Right atrium auricular region (tissue), 2 donors: ENCODE results near the gene DGKE. TPM values are rescaled to one million over a fixed set of nuclear protein-coding genes. Genes with fewer than 3 reads are reported as not detected.

Experiments used
- DNase-seq: peaks from one replicate; pipeline ENCODE4 v3.0.0-alpha.2; 2019; ENCODE audit warnings: low spot score
- H3K27ac ChIP-seq, 2 donors: fragments of 200-600 bp; sonication (generic); 1 replicate in 1 of 2; 2 replicates in 1 of 2; pipeline ENCODE4 v1.5.1; 2016 to 2019
- H3K27me3 ChIP-seq, 2 donors: fragments of 200-600 bp; sonication (generic); one replicate each; pipeline versions ENCODE4 v1.5.1 to v1.6.0; 2017 to 2019
- H3K36me3 ChIP-seq: fragments of 200-600 bp; sonication (generic); one replicate; pipeline ENCODE4 v1.5.1; 2016
- H3K4me1 ChIP-seq, 2 donors: fragments of 200-600 bp; sonication (generic); one replicate each; pipeline versions ENCODE4 v1.5.1 to v1.6.0; 2017 to 2019
- H3K4me3 ChIP-seq, 2 donors: fragments of 200-600 bp; sonication (generic); 1 replicate in 1 of 2; 2 replicates in 1 of 2; pipeline ENCODE4 v1.5.1; 2017 to 2019; ENCODE audit warnings: mild to moderate bottlenecking in 1 of 2, moderate library complexity in 1 of 2
- H3K9me3 ChIP-seq, 2 donors: fragments of 200-600 bp; sonication (generic); one replicate each; pipeline ENCODE4 v1.5.1; 2019
- CTCF ChIP-seq, 2 donors: fragments of 200-600 bp; sonication (generic); IDR thresholded peaks; one replicate each; pipeline ENCODE4 v1.5.1; 2019; ENCODE audit warnings: antibody characterized with exemption in 2 of 2
- total RNA-seq, 2 donors: library from RNA; depleted of rRNA; stranded (reverse); fragments of >200 nt; gene quantifications; one replicate each; pipeline ENCODE4 v1.1.0, GENCODE V29; 2016

The DGKE gene
- total RNA-seq, 2 donors from 2014 or later = 3.4 to 3.7 TPM

DNA sequence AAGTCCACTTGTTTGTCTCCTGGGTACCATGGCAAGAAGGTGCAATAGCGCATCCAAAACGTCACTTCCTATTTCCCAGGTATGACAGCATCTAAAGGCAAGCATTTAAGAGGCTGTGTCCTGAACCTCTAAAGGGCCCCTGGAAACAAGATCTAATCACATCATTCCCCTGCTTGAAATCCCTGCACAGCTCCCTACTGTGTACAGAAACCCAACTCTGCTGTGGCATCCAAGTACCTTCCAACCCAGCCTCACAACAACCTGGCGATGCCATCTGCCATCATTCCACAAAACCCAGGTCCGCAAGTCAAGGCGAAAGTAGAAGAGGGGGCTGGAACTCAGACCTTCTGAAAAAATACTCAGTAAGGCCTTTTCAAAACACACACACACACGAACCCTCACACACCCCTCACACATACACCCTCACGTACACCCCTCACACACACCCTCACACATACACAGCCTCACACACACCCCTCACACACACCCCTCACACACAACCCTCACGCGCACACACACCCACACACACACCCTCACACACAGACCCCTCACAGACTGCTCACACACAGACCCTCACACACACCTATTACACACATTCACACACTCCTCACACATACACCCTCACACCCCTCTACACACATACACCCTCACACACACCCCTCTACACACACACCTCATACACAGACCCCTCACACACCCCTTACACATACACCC is 24.7 kb upstream of the DGKE start:
- no peaks in the 10 kb centered on the region for H3K4me1 ChIP-seq
- no peak for DNase-seq
- H3K27ac ChIP-seq = no peak overlapping the region
- no peak for TF ChIP-seq CTCF (IDR thresholded peaks at IDR 0.05)
- no peaks in the 10 kb centered on the region for H3K27me3 ChIP-seq
- H3K36me3 ChIP-seq = no peaks in the 10 kb centered on the region
- no peaks in the 10 kb centered on the region for H3K9me3 ChIP-seq
- H3K4me3 ChIP-seq = no peak overlapping the region

- TF ChIP-seq CTCF (IDR thresholded peaks at IDR 0.05) = no peak
- H3K27ac ChIP-seq = no peak overlapping the region
- H3K27me3 ChIP-seq = no peaks in the 10 kb centered on the region
- peak; percentile 18 for DNase-seq
- no peaks in the 10 kb centered on the region for H3K36me3 ChIP-seq
- no peaks in the 10 kb centered on the region for H3K9me3 ChIP-seq
- H3K4me1 ChIP-seq = no peaks in the 10 kb centered on the region
- H3K4me3 ChIP-seq = no peak overlapping the region
Observed at GRCh38 chr17:56809820-56810179, 24.2 kb upstream of the DGKE start.

DNA sequence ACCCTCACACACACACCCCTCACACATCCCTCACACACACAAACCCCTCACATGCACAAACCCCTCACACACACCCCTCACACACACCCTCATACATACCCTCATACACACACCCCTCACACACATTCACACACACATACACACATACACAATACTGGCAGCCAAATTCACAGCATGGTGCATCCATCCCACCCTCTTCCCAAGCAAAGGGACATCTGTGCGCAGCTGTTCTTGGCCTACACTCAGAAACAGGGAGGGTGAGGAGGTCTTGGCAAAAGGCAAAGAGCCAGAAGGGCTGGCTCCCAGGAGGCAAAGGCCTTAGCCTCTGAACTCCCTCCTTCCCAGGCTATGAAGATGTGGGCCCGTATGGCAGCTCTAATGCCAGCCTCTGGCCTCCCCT is 23.6 kb upstream of the DGKE start:
- no peak for TF ChIP-seq CTCF (IDR thresholded peaks at IDR 0.05)
- H3K9me3 ChIP-seq = no peaks in the 10 kb centered on the region
- peak; percentile 23 for DNase-seq
- H3K4me3 ChIP-seq = no peak overlapping the region
- H3K4me1 ChIP-seq = no peaks in the 10 kb centered on the region
- H3K27me3 ChIP-seq = no peaks in the 10 kb centered on the region
- no peaks in the 10 kb centered on the region for H3K36me3 ChIP-seq
- no peak overlapping the region for H3K27ac ChIP-seq

DNA sequence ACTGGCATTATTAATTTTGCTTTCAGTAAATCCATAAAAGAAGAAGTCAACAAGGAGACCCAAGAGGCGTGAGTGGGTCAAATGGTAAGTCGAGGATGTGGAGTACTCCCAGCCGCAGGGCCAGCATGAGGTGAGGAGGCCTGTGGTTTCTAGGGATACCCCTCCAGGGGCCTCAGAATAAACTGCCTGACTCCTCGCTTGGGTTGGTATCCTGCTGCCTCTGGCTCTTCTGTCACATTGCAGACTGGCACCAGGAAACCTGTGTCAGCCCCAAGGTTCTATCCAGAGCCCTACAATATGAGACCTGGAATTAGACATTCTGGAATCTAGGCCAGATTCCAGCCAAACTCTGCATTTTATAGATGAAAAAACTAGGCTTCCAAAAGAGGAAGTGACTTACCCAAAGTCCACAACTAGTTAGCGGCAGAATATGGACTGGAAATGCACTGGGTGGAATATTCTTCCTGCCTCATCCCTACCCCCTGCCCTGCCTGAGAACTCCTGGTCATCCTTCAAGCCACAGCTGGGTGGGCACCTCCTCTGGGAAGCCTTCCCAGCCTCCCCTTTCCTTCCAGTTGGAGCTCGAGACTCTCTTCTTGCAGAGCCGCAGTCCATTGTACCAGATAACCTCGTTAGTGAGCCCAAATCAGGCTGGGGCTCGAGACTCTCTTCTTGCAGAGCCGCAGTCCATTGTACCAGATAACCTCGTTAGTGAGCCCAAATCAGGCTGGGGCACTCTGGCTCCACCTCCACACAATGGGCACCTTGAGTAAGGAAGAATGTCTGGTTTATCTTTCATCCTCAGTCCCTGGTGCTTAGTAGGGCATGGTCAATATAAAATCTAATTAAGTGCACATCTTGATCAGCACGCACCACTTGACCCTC is 22.8 kb upstream of the DGKE start:
- no peaks in the 10 kb centered on the region for H3K4me1 ChIP-seq
- no peaks in the 10 kb centered on the region for H3K27me3 ChIP-seq
- no peaks in the 10 kb centered on the region for H3K36me3 ChIP-seq
- no peak overlapping the region for H3K27ac ChIP-seq
- DNase-seq = peak; percentile 36
- no peak for TF ChIP-seq CTCF (IDR thresholded peaks at IDR 0.05)
- no peak overlapping the region for H3K4me3 ChIP-seq
- no peaks in the 10 kb centered on the region for H3K9me3 ChIP-seq

GRCh38 chr17:56812901-56813388 is 21.0 kb upstream of the DGKE start:
- DNase-seq = no peak
- TF ChIP-seq CTCF (IDR thresholded peaks at IDR 0.05) = no peak
- Histone ChIP-seq H3K27ac (no peak overlapping the region), H3K4me1 (no peaks in the 10 kb centered on the region), H3K36me3 (no peaks in the 10 kb centered on the region), H3K9me3 (no peaks in the 10 kb centered on the region), H3K27me3 (no peaks in the 10 kb centered on the region), H3K4me3 (no peak overlapping the region)
